Measurements from ENCODE around the gene BACH1.

The BACH1 gene

DNA sequence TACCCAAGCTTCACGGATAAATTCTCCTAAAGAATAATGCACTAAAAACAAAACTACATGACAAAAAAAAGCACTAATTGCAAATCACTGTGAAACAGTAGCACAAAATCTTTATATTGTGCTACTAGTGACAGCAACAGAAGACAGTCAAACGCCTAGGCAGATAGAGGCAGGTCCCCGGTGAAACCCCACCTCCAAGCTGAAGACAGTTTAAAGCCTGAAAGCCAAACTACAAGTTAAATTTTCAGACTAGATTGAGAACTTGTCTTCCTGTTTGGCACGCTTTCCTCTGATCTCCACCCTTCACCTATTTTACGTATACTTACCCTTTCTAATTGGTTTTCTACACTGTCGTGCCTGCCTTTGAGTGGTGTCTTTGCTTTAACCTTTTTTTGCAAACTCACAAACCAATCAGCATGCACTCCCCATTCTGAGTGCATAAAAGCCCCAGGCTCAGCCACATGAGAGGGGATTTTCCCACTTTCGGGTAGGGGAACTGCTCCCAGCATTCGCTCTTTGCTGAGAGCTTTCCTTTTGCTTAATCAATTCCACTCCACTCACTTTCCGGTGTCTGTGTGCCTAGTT is 3.6 kb upstream of the BACH1 start:
- DNase-seq, result no peak

DNA sequence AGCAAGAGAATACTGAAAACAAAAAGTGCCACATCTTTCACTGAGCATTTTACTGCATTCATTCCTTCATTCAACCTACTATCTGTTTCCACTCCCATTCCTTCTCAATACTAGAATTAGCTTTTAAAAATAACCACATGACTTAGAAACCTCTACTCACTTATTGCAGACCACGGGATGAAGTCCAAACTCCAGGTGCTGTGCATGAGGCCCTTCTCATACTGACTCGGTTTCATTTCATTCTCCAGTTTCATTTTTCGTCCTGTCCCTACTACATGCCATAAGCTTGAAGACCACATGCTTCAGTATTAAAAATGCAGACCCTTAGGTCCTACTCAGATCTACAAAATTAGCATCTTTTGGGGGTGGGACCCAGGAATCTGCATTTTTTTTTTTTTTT is 2.3 kb upstream of the BACH1 start:
- no peak for DNase-seq

DNA sequence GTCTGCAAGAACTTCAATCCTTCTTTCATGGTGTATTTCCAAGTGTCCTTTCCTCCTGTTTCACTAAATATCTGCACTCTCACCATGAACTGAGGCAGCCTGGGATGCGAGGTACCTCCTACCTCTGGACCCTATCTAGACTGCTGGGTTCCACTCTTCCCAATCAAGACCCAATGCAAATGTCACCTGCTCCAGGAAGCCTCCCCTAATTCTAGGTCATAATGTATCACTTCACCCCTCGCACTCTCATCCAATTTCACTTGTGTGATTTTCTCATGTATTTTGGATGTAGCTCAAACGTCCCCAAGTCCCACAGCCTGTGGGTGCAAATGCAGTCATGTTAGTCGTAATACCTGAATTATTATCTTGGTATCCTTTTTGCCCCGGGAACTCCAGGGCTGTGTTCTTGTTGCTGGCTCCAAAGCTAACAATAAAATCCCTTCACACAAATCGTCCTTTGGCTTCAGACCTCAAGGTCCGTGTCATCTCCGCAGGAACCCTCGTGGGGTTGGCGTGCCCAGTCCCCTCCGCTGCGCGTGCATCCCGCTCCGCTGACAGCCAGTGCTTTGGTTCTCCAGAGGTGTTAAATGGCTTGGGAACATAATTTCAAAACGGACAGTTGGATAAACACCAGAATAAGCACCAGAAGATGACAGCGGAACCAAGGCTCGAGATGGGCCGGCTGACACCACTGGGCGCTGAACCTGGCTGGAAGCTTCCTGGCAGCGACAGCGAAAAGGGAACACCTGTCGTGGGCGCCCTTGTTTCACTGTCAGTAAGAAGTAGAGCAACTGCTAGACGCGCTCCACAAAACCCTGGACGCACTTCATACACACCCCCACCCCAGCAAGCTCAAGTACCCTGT is 1.0 kb upstream of the BACH1 start:
- no peak for DNase-seq

DNA sequence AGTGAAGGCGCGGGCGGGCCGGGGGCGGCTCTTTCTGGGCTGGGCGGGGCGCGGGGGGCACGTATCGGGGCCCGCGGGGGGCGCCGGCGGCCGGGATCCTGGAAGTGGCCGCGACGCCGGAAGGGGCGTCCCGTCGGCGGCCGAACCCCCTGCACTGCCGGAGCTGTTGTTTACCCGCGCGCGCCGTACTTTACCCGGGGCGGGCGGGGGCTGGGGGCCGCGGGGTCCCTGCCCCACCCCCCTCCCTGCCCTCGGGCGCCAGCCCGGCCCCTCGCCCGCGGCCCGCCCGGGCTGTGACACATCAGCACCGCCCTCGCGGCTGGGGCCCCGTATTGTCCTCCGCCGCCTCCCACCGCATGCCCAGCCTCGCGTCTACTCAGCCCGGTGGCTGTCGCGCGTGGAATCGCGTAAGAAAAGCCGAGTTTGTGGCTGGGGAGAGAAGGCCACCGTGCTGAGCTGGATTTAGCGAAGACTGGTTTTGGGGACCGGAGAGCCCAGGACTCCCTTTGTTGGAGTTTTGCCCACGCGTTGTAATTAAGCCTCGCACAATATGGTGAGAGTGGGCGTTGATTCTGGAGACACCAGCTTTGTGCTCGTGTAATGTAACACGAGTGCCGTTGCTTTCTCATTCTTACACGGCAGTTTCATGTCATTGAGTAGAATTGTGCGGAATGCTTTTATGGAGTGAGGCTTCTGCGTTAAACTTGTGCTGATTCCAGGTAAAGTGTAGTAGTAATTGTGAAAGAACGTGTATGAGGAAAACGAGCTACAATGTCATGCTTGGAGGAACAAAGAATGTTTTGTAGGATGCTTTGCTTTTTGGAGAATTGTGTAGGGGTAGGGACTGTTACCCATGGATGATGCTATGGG is 559 bp downstream of the BACH1 start:
- DNase-seq, result peak; percentile 30 to 59

DNA sequence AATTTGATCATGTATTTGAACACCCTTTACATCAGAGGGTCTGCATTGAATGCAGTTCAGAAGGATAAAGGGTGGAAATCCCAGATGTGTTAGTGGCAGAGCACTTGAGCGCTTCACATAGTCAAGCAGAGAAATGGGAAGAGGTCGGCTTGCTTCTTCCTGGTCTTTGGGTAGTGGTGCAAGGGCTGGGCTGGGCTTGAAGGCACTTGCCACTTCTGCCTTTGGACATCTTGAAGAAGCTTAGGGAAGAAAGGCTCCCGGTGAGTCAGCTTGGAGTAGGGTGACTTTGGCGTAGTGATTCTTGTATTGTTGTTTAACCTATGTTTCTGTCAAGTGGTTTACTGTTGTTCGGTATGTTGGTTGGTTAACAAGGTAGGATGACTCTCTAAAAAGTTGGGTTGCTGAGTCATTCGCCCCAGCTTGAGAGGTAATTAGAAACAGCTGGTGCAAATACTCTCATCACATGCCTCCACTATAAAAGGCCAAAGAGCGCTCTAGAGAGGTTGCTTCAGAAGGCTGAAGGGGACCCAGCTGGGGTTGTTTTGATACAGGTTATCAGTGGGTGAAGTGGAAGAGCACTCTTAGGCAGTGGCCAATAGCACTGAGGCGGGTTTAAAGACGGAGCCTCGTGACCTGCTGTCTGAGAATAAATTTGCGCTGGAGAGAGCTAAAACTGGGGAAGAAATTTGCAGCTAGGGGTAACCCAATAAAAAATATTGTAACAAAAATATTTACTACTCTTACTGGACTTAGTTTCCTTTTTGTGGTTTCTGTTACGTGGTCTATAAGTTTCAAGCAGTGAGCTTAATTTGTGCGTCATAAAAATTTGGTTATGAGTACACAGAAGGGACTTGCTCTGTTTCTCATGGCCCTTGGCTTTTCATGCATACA is 1.4 kb downstream of the BACH1 start:
- DNase-seq, result peak; percentile 59 to 66

- DNase-seq, result no peak
These were observed 2.1 kb downstream of the BACH1 start for GRCh38 chr21:29300807-29301138.

DNA sequence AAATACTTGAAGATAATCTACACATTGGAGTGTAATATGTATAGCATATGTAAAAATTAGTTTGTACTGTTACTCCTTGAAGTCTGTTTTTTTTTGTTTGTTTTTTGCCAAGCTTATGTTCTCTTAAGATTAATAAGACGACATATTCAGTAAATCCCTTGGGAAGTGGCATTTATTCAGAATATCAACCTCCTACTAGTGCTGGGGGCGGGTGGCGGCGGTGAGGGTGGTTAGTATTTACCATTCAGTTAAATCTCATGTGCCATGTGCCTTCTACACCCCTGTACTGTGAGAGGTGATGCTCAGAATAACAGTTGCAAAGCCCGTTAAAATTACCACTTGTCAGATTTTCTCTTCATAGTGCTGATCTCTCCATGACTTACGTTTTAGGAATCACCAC is 3.0 kb downstream of the BACH1 start:
- no peak for DNase-seq

DNA sequence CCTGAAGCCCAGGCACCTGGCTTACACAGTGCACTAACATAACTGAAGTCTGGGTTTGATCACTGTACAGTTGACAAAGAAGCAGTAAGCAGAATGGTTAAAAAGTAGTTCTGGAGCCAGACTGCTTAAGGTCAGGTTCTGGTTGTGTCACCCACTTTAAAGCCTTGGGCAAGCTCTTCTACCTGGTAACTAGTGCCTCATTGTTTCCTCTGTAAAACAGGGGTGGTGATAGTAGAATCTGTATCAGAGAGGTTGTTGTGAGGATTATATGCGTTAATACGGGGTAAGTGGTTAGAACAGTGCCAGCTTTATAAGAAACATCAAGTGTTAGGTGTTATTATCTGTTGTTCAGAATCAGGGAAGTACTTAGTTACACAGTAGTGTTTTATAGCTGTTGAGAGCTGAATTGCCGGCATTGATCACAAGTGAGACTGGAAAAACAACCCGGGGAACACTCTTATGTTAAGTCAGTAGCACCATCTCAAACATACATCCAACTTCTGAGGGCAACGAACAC is 3.7 kb downstream of the BACH1 start:
- no peak for DNase-seq

GRCh38 chr21:29303288-29303687 is 4.6 kb downstream of the BACH1 start:
- no peak for DNase-seq

DNA sequence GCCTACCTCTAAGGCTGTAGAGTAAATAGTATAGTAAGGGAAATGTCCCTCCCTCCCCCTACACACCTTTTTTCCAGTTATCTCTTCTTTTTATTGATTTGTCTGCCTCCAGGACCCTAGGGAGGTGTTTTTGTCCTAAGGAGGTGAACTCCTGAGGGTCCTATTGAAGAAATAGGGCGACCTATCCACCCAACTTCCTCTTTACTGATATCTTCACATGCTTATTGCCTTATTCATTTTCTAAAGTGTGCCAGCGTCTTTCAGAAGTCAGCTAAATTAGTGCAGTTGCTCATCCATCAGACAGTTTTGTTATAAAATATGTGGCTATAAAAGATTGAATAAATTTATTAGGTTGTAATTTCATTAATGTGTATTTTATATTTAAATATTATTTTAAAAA is 5.9 kb downstream of the BACH1 start:
- DNase-seq, result no peak

DNA sequence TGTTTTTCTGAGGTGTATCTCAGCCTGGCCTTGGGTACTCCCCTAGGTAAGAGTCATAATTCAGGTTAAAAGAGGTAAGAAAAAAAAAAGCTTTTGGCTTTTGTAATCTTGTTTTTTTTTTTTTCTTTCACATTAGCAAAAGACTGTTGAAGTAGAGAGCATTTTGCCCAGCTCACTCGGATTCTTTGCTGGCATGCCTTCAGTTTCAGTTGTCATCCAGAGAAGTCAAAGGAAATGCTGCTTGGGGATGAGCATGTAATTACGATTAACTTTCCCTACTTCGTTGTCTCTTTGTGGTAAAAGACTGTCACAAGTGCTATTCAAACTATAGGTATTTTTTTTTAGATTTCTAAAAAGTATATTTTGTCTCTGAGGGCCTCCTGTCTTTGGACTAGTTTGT is 6.3 kb downstream of the BACH1 start:
- no peak for DNase-seq

DNA sequence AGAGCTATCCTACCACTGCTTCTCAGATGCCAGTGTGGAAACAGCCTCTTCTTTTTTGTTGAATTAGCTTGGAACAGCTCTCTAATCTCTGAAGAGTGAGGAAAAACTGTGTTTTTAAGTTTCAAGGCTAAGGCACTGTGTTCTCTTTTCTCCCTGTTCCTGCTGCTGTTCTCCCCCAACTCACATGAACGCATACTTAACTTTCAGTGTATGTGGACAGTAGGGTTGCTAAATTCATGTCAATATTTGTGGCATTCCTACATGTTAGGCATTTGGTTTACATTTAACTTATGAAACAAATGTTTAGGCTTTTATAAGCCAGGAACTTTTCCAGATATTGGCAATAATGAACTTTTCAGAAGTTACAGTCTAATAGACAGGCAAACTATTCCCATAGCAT is 6.8 kb downstream of the BACH1 start:
- no peak for DNase-seq

DNA sequence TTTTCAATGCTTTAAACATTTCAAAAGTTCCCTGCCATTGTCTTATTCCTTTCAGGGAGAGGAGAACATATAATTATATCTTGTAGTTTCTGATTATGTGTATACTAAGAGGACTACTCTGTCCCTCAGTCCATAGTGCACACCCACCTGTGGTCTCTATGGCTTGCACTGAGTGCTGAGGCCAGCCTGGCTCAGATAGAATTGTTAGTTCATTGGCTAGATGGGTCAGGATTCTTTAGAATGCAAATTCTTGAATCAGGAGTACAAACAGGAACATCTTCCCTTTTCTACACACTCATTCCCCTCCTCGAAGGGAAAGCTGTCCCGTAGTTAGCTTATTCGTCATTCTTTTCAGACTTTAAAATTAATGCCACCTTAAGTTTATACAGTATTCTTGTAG is 8.2 kb downstream of the BACH1 start:
- no peak for DNase-seq

- DNase-seq, result no peak
These were observed 9.2 kb downstream of the BACH1 start for GRCh38 chr21:29307718-29308455.

DNA sequence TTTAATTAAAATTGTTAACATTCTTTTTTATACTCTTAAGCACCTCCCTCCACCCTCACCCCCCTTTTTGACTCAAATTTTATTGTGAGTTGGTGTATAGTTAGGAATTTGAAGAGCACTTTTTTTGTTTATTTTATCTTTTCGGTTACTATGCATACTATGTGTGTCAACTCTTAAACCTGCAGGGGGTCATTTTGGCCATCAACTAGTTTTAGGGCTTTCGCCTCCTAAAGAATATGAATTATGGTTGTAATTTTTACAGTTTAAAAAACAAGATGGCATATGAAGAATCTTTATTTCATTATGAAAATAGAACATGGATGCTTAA is 9.7 kb downstream of the BACH1 start:
- DNase-seq, result no peak

GRCh38 chr21:29309703-29310102 is 11.0 kb downstream of the BACH1 start:
- no peak for DNase-seq

DNA sequence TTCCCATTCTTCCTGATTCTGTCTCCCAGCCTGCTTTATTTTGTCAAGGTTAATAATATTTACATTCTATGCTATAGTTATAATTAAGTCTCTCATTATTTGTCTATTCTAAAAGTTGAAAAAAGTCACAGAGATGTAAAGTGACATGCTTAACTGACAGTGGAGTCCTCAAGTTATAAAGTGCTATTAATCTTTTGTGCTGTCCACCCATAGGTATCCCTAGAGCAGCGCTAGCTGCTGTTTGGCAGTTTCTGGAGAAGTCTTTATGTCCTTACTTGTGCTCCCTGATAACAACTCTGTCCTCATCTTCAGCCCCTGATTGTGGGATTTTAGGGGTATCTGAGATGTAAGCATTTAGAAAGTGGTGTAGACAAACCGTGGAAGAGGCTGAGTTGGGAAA is 13.1 kb downstream of the BACH1 start:
- no peak for DNase-seq

DNA sequence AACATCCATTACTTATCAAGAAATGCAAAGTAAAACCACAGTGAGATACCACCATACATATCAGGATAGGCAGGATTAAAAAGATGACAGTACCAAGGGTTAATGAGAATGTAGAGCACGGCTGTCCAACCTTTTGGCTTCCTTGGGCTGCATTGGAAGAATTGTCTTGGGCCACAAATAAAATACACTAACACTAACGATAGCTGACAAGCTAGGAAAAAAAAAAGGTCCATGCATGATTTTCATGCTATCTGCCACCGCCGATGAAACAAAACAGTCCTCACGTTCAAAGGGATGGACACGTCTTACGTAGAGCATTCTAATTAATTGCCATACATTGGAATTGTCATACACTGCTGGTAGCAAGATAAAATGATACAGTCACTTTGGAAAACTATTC is 14.3 kb downstream of the BACH1 start:
- DNase-seq, result no peak

- no peak for DNase-seq
These were observed 15.1 kb downstream of the BACH1 start for GRCh38 chr21:29313662-29314408.

DNA sequence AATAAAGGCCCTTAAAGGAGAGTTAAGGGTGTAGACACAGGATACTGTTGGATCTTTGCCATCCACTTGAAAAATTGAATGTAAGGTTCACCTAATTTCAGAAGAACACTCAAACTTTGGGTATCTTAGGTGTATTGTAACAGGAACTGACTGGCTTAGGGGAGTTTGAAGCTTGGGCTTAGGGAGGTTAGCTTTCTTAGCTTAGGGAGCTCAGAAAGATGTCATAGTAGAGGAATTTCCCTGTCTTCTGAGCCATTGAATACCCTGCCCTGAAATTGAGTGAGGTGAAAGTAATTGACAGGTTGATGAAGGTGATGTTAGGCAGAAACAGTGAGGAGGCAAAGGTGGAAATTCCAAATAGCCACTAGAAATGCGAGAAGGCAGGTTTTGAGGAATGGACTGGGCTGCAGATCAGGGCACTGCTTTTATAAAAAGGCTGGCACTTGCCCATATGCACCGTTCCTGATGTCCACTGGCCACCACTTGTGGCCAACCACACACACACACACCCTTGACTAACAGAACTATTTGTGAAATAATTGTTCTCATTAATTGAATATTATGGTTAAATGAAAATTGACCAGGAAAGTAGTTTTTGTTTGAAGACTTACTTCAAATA is 16.5 kb downstream of the BACH1 start:
- DNase-seq, result no peak
